Endometrial microvascular endothelial cells (primary cell): ENCODE data around the gene PFAS. TPM values are rescaled to one million over a fixed set of nuclear protein-coding genes. Genes with fewer than 3 reads are reported as not detected.
"Not testable (repeated sequence)": the region's sequence is repeated elsewhere in the genome, so short reads cannot be mapped to it uniquely, and the experiment has no call there.

ENCODE experiments used
- in situ Hi-C: cut with HindIII; loops from 2 replicates; pipeline ENCODE4 v1.10.0; 2017; ENCODE audit warnings: low sequenced_read_pairs, low pct_unique_long_range_greater_than_20kb; ENCODE audit errors: inconsistent ontology term
- total RNA-seq: library from RNA; depleted of rRNA; stranded (reverse); fragments of >200 nt; gene quantifications from one replicate; pipeline ENCODE4 v1.2.3, GENCODE V29; 2015; ENCODE audit errors: inconsistent ontology term

PFAS gene, protein sequence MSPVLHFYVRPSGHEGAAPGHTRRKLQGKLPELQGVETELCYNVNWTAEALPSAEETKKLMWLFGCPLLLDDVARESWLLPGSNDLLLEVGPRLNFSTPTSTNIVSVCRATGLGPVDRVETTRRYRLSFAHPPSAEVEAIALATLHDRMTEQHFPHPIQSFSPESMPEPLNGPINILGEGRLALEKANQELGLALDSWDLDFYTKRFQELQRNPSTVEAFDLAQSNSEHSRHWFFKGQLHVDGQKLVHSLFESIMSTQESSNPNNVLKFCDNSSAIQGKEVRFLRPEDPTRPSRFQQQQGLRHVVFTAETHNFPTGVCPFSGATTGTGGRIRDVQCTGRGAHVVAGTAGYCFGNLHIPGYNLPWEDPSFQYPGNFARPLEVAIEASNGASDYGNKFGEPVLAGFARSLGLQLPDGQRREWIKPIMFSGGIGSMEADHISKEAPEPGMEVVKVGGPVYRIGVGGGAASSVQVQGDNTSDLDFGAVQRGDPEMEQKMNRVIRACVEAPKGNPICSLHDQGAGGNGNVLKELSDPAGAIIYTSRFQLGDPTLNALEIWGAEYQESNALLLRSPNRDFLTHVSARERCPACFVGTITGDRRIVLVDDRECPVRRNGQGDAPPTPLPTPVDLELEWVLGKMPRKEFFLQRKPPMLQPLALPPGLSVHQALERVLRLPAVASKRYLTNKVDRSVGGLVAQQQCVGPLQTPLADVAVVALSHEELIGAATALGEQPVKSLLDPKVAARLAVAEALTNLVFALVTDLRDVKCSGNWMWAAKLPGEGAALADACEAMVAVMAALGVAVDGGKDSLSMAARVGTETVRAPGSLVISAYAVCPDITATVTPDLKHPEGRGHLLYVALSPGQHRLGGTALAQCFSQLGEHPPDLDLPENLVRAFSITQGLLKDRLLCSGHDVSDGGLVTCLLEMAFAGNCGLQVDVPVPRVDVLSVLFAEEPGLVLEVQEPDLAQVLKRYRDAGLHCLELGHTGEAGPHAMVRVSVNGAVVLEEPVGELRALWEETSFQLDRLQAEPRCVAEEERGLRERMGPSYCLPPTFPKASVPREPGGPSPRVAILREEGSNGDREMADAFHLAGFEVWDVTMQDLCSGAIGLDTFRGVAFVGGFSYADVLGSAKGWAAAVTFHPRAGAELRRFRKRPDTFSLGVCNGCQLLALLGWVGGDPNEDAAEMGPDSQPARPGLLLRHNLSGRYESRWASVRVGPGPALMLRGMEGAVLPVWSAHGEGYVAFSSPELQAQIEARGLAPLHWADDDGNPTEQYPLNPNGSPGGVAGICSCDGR (N-terminal part only)
- 55.1 TPM for total RNA-seq

DNA sequence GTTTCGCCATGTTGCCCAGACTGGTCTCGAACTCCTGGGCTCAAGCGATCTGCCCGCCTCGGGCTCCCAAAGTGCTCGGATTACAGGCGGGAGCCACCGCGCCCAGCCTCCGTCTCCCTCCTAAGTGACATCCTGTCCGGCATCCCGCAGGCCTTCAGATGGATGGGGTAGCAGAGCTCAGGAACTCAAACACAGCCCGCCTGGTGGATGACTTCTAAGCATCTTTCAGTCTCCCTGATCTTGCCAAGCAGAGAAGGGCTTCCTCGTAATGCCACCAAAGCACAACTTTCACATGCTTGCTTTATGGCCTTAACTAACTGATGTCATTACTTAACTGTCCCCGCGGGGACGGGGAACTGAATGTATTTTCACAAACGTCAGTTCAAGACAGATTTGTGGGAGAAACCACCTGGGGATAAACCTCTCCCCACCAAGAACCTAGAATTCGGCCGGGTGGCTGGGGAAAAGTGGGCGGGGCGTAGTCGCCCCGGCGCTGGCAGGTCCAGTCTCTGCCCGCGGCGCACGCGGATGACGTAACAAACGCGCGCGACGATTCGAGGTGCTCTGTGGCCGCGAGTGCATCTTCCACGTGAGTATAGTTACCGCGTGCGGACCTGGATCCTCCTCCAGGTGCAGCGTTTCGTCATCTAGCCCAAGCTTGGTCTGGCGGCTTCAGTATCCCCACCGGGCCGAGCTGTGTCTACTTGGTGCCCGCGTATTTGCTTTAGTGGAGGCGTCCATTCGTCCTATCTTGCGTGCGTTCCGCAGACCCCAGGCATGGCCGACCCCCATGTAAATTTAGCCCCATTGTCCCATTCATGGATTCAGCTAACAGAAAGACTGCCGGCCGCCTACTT lies at the start of gene PFAS:
TSS of gene PFAS (plus strand) at position 539 of the 857 bp plus-strand sequence. CDS start 4,649 bp downstream, outside the sequence.
- in situ Hi-C loops = no loop called here

DNA sequence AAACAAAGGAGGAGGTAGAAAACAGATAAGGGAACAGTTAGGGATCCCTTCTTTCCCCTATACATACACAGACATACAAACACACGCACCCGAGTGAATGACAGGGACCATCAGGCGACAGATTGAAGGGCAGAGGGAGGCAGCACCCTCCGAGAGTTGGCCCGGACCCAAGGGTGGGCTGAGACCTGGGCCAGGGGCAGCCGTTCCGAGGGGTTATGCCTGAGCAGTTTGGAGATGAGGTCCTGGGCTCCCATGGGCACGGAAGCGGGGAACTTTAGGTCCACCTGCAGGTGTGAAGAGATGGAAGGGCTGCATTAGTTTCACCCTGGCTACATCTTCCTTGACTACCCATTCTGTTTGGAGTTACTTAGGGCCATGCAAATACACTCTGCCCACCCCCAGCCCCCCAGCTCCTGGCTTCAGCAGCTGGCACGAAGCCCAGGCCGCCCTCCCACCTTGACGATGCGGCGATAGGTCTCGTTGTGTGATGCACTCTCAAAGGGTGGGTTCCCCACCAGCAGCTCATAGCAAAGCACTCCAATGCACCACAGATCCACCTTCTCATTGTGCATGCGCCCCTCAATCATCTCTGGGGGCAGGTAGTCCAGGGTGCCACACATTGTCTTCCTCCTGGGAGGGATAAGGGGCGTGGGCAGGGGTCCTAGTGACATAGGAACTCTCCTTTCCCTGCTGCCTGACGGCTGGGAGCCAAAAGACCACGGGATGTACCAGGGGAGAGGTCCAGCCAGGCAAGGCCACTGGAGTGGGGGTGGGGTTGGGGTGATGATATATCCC lies 44.1 kb upstream of the PFAS start:
- in situ Hi-C loops = no loop called here

DNA sequence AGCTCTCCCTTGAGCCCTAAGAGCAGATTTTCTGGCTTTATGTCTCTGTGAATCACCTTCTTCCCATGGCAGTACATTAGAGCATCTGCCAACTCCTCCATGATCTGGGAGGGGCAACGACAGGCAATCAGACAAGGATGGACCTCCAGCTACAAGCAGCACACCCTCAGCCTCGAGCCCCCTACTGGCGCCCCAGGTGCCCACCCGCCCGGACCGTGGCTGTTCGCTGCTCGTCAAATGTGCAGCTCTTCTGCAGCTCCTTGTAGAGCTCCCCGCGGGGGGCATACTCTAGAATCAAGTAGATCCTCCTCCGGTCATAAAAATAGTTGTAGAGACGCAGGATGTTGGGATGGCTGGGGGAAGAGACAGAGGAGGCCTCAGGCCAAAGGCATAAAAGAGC lies 42.6 kb upstream of the PFAS start:
- in situ Hi-C loops = no loop called here

DNA sequence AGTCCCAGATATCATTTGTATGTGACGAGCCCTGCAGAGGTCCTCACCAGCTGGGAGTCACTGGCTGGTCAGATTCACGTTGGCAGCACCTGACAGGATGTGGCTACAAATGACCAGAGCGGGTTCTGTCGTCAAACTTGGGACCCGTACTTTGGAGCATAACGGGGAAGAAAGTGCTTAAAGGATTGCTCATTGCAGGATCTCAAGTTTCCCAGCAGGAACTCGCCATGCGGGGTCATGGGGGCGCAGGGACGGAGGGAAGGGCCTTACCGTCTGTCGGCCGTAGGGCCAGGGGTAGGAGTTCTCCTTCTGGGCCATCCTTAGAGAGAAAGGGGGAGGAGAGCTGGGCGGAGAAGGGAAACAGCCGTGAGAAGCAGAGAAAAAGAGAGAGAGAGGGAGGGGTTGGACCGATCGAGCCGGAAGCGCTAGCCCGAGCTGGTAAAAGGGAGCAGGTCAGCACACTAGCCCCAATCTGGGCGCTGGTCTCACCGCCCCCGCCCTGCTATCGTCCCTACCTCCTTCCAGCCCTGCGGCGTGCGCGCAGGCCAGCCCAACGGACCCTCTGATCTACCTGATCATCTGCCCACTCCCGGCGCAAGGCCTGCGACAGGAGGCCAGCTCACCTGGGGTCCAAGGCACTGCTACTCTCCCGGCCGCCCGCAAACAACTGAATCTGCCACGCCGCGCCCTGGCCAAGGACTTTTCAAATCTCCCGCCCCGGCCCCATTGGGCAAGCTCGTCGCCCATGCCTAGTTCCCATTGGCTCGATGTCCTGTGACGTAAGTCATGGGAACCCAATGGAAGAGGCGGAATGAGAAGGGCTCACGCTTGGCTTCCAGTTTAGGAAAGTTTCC lies 39.0 kb upstream of the PFAS start, which contains the start of gene AURKB:
TSS of gene AURKB (minus strand) at position 669 of the 854 bp plus-strand sequence. CDS start at position 318, 351 bp downstream.
- in situ Hi-C loops = no loop called here

DNA sequence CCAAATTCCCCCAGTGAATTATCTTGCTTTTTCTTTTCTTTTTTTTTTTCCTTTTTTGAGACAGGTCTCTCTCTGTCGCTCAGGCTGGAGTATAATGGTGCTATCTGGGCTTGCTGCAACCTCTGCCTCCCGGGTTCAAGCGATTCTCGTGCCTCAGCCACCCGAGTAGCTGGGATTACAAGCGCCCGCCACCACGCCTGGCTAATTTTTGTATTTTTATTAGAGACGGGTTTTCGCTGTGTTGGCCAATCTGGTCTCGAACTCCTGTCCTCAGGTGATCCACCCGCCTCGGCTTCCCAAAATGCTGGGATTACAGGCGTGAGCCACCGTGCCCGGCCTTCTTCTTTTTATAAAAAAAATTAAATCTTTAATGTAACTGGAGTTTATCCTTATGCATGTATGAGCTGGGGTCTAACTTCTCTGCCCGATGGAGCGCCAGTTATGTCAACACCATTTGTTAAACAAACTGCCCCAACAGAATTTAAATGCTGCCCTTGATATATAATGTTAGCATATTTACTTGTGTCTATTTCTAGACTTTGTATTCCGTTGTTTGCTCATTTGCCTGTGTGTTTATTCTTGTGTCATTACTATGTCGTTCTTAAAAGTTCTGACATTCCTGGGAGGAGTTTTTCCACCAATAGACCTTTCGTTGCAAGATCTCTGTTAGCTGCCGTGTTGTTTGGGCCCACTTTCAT lies 38.2 kb upstream of the PFAS start:
- in situ Hi-C loops = no loop called here

DNA sequence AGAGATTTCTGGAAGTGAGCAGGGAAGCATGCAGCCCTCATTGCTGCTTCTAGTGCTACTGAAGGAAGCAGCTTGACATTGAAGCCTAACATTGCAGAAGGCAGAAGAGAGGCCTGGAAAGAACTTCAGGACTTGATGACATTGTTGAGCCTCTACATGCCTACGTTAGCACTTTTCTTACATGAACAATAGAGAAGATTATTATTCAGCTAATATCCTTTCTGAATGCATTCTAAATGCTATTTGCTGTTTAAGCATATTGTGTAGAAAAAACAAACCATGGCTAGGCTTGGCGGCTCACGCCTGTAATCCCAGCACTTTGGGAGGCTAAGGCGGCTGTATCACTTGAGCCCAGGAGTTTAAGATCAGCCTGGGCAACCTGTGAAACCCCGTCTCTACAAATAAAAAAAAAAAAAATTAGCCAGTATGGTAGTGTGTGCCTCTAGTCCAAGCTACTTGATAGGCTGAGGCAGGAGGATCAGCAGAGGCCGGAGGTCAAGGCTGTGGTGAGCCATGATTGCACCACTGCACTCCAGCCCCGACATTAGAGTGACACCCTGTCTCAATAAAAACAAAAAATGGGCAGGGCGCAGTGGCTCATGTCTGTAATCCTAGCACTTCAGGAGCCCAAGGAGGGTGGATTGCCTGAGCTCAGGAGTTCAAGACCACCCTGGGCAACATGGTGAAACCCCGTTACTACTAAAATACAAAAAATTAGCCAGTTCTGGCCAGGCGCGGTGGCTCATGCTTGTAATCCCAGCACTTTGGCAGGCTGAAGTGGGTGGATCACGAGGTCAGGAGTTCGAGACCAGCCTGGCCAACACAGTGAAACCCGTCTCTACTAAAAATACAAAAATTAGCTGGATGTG lies 36.5 kb upstream of the PFAS start:
- in situ Hi-C loops = no loop called here

DNA sequence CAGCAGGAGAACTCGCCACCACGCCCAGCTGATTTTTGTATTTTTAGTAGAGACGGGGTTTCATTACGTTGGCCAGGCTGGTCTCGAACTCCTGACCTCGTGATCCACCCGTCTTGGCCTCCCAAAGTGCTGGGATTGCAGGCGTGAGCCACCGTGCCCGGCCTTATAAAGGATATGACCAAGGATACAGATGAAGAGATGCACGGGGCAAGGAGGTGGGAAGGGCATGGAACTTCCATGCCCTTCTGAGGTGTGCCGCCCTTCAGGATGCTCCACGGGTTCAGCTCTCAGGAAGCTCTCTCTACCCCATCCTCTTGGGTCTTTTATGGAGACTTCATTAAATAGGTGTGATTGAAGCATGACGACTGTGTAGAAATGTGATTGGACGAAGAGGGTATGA lies 35.1 kb upstream of the PFAS start:
- in situ Hi-C loops = not testable (repeated sequence)

DNA sequence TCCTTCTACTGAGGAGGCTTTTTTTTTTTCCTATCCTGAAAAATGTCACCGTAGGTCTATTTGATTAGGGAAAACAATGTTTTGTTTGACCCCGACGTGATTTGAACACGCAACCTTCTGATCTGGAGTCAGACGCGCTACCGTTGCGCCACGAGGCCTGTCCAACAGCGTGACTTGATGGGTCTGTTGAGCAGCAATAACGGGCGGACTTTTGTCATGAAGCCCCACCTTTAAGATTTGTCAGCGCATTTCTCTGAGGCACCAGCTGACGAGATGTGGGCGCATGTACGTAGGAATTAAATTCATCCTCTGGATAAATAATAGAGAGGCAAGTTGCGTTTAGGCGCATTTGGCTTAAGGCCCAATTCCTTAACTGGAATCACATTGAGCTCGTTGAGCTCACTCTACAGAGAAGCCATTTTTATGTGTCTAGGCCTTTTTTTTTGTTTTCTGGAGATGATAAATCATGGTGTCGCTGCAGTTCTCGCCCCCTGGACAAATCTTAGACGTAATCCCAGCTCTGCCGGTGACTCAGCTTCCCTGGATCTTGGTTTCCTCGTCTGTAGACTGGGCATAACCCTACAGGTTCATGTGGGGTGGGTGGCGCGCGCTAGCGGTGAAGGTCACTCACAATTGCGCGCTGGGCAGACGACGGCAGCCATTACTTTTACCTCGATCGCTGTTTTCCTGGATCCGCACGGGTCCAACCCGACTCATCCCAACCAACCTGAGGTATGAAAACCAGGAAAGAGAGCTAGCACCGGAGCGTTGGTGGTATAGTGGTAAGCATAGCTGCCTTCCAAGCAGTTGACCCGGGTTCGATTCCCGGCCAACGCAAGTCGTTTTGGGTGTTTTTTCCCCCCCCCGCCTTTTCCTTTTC lies 28.1 kb upstream of the PFAS start:
- in situ Hi-C loops = no loop called here

DNA sequence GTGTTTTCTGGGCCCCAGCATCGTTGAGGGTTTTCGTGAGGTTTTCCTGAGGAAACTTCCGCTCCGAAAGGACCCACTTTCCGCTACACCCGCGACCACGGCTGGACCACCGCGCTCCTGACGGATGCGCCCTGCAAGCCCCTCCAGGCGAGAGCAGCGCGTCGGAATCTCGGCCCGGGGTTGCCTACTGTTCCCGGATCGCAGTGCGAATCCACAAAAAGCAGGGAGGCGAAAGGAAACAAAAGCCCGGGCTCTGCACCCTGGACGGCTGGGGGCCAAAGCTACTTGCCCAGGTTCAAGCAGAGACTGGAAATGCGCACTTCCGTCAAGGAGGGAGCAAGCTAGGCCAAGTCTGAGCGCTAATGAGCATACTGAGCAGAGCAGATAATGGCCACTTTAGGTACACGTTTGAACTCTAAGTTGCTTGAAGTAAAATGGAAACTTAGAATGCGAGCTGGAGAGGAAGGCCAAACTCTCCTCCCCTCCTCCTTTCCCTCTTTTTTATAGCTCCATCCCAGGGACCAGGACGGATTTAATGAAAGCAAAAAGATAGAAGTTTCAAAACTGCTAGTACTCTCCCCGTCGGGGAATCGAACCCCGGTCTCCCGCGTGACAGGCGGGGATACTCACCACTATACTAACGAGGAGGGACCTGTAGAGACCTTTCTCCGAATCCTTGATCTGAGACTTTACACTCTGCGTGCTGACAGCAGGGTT lies 27.3 kb upstream of the PFAS start:
- in situ Hi-C loops = no loop called here

DNA sequence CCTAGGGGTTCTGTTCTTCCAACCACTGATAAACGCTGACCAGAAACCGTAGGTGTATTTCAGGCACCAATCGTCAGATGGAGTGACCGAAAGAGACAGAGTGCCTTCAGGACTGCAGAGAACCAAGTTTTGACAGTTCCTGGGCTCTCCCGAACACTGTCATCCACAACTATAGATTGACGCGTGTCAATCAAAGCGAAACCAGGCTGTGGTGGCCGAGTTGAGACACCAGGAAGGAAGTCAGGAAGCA lies 26.8 kb upstream of the PFAS start:
- in situ Hi-C loops = no loop called here

DNA sequence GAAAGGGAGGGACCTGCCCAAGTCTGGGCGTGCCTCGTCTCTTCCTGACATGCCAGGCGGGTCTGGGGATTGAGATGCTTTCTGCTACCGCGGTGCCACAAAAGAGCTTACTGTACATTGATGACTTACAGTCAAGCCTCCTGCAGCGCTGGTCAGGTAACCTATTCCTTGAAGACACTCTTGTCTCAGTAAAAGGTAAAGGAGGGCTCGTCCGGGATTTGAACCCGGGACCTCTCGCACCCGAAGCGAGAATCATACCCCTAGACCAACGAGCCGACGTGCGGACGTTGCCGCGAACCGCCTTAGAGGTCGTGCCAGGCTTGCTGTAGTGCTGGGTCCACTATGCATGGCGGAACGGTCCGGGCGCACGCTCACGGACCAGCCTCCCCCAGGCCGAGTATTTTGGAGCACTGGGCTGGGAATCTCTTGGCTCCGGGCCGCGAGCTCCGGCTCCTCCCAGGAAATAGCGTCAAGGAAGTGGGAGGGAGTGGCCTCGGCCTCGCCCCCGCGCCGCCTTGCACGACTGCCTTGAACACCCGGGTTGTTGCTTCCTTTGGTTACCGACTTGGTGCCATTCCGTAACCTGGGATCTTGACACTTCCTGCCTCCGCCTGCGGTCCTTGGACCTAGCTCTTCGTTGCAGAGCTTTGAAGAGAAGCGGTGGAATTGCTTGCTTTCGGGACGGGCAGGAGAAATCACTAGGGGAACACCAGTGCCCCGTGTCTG lies 26.3 kb upstream of the PFAS start:
- in situ Hi-C loops = no loop called here

DNA sequence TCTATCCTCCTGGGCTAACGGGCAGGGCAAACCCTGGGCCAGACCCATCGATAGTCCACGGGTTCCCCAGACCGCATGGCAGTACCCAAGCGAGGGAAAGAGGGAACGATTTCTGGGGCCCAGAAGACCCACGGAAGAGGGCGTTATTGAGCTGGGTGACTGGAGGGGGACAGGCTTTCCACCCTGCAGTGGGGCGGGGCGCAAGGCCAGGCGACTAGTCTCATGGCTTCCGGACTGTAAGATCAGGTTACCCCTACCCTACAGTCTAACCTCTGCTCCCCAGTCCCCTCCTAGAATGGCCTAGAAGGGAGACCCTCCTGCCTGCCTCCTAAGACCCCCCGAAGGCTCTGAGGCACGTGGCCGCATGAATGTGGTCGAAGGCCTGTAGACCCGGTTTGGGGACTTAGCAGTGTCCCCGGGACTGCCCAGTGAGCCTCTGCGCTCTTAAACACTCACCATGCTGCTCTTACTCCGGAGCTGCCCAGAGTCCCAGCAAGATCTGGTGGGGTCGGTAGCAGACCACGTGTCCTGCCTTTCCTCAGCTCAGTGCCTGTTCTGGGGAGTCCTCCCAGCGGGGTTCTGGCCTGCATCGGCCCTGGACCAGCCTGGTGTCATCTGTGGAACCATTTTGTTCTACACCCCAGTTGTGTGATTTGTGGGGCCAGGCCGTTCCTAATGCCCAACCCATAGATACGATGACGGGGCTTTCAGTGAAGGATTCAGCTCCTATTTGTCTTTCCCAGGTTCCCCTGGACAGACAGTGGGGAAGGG lies 25.5 kb upstream of the PFAS start:
- in situ Hi-C loops = no loop called here
